Hair follicle dermal papilla cell (primary cell): ENCODE data around the gene BCOR. TPM values are rescaled to one million over a fixed set of nuclear protein-coding genes. Genes with fewer than 3 reads are reported as not detected.

Experiments used
- total RNA-seq: library from RNA; depleted of rRNA; stranded (reverse); fragments of >200 nt; gene quantifications from 2 replicates; pipeline ENCODE4 v1.2.3, GENCODE V29; 2012

BCOR gene
- total RNA-seq, result 40.0 and 43.0 TPM in 2 replicates

GRCh38 chrX:40097504-40098263, at the start of gene BCOR:
BCOR (minus strand) TSS chrX:40097958; CDS start chrX:40077929, 20,029 bp downstream.

